ENCODE results near the gene MKX. TPM values are rescaled to one million over a fixed set of nuclear protein-coding genes. Genes with fewer than 3 reads are reported as not detected.
A peak's percentile ranks its signal among the peaks of the same experiment; 100 is the strongest.

The MKX gene
- total and polyA plus RNA-seq, 12 donors, result 0.09 to 0.53 (median 0.24) TPM; not detected in 2

DNA sequence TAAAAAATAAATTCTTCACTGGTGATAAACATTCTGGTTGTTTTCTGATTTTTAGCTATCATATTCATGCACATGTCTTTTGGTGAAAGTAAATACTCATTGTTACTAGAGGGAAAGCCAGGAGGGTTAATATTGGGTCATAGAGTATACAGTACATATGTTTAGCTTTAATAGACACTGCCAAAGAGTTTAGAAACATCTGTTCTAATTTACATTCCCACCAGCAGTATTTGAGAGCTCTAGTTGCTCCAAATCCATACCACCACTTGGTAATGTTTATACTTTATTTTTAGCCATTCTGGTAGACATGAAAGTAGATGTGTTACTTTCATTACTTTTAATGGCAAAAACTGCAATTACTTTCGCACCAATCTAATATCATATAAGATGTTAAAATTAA, 108.8 kb downstream of the MKX start:
- intact Hi-C loops (cut with DNase I), result no loop called here
- H3K4me3 ChIP-seq, result no peak overlapping the region
- no peaks in the 10 kb centered on the region for H3K4me1 ChIP-seq
- TF ChIP-seq, protein P1, sequence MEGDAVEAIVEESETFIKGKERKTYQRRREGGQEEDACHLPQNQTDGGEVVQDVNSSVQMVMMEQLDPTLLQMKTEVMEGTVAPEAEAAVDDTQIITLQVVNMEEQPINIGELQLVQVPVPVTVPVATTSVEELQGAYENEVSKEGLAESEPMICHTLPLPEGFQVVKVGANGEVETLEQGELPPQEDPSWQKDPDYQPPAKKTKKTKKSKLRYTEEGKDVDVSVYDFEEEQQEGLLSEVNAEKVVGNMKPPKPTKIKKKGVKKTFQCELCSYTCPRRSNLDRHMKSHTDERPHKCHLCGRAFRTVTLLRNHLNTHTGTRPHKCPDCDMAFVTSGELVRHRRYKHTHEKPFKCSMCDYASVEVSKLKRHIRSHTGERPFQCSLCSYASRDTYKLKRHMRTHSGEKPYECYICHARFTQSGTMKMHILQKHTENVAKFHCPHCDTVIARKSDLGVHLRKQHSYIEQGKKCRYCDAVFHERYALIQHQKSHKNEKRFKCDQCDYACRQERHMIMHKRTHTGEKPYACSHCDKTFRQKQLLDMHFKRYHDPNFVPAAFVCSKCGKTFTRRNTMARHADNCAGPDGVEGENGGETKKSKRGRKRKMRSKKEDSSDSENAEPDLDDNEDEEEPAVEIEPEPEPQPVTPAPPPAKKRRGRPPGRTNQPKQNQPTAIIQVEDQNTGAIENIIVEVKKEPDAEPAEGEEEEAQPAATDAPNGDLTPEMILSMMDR (IDR thresholded peaks at IDR 0.05), result no peak
- DNase-seq (no peak), ATAC-seq (no peak)
- no peak overlapping the region for H3K27ac ChIP-seq
- no peaks in the 10 kb centered on the region for H3K27me3 ChIP-seq
- 89 to 97% methylated on average over 1 of the region's 1 CpG for WGBS, 2 donors
- H3K9me3 ChIP-seq, result peaks cover 0 to 11% (median 0%) of the 10 kb centered on the region in 11 donors
- no peaks in the 10 kb centered on the region for H3K36me3 ChIP-seq

DNA sequence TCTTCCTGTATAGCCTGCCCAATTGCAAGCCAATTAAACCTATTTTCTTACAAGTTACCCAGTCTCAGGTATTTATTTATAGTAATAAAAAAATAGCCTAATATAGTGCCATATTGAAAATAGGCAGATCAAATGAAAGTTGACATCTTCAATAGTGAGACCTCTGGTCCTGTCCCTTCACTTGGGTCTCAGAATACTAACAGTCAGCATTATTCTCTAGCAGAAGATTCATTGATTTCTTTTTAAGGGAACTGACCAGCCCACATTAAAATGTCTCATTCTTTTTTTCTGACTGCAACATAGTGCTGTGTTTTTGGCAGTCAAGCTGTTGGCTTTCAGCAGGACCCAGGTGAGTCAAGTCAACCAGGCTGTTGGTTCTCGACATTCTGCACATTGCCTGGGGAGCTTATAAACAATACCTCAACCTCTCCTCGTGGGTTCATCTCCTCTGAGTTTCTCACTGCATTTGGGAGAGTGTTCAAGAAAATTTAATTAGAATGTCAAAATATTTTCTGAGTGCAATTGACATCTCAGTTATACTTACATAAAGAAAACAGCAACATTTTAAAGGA, 109.8 kb downstream of the MKX start:
- 60 to 67% methylated on average over 2 of the region's 2 CpGs for WGBS, 2 donors
- no peaks in the 10 kb centered on the region for H3K36me3 ChIP-seq
- no peaks in the 10 kb centered on the region for H3K27me3 ChIP-seq
- ATAC-seq, result no peak
- intact Hi-C loops (cut with DNase I), result no loop called here
- H3K27ac ChIP-seq, result no peak overlapping the region
- no peak overlapping the region for H3K4me3 ChIP-seq
- TF ChIP-seq, protein P1 (IDR thresholded peaks at IDR 0.05), result no peak
- no peak for DNase-seq
- H3K9me3 ChIP-seq, result peaks cover 0 to 5% (median 0%) of the 10 kb centered on the region in 11 donors
- no peaks in the 10 kb centered on the region for H3K4me1 ChIP-seq

DNA sequence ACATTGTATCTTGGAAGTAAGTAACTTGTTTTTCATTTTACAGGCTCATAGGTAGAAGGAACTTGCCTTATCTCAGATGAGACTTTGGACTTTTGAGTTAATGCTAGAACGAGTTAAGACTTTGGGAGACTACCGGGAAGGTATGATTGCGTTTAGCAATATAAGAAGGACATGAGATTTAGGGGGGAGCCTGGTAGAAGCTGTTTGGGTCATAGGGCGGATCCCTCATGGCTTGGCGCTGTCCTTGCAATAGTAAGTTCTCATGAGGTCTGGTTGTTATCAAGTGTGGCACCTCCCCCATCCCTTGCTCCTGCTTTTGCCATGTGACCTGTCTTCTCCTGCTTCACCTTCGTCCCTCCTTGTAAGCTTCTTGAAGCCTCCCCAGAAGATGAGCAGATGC, 110.3 kb downstream of the MKX start:
- Histone ChIP-seq H3K4me3 (no peak overlapping the region), H3K27me3 (no peaks in the 10 kb centered on the region), H3K36me3 (no peaks in the 10 kb centered on the region), H3K9me3 (peaks cover 0 to 5% (median 0%) of the 10 kb centered on the region in 11 donors), H3K27ac (no peak overlapping the region), H3K4me1 (no peaks in the 10 kb centered on the region)
- intact Hi-C loops (cut with DNase I), result no loop called here
- TF ChIP-seq, protein P1 (IDR thresholded peaks at IDR 0.05), result no peak
- DNase-seq (no peak), ATAC-seq (no peak)
- WGBS, 2 donors, result 86 to 89% methylated on average over 6 of the region's 6 CpGs

DNA sequence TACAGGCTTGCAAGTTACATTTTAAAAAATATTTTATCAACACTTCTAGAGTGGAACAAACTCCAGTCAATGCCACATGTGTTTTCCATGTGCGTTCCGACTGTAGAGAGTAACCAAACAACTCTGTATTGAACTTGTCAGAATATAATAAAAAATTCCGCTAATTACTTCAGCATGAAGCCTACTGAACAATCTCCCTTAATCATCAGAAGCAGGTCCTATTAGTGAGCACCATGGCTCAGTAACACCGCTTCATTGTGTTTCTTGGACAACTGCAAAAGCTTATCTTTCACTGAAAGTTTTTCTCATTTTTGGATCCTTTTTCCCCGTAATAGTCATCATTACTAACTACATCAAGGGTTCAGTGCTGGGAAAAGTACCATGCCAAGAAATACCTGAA, 117.0 kb downstream of the MKX start:
- ATAC-seq (peak in 1 of 8 donors; percentile 22), DNase-seq (no peak)
- WGBS, 2 donors, result 86 to 92% methylated on average over 5 of the region's 5 CpGs
- Histone ChIP-seq H3K27ac (no peak overlapping the region), H3K9me3 (peaks cover 0 to 5% (median 0%) of the 10 kb centered on the region in 11 donors), H3K36me3 (no peaks in the 10 kb centered on the region), H3K4me1 (no peaks in the 10 kb centered on the region), H3K27me3 (peaks cover 0 to 11% (median 6%) of the 10 kb centered on the region in 7 donors), H3K4me3 (no peak overlapping the region)
- intact Hi-C loops (cut with DNase I), result no loop called here
- TF ChIP-seq, protein P1 (IDR thresholded peaks at IDR 0.05), result no peak
